ENCODE results near the gene DCDC2. TPM values are rescaled to one million over a fixed set of nuclear protein-coding genes. Genes with fewer than 3 reads are reported as not detected.

Gene DCDC2
- not detected in 2 replicates for polyA plus RNA-seq (2011; rRNA removed)
- not detected in 2 replicates for polyA minus RNA-seq (2011; rRNA and poly(A)+ RNA removed)

DNA sequence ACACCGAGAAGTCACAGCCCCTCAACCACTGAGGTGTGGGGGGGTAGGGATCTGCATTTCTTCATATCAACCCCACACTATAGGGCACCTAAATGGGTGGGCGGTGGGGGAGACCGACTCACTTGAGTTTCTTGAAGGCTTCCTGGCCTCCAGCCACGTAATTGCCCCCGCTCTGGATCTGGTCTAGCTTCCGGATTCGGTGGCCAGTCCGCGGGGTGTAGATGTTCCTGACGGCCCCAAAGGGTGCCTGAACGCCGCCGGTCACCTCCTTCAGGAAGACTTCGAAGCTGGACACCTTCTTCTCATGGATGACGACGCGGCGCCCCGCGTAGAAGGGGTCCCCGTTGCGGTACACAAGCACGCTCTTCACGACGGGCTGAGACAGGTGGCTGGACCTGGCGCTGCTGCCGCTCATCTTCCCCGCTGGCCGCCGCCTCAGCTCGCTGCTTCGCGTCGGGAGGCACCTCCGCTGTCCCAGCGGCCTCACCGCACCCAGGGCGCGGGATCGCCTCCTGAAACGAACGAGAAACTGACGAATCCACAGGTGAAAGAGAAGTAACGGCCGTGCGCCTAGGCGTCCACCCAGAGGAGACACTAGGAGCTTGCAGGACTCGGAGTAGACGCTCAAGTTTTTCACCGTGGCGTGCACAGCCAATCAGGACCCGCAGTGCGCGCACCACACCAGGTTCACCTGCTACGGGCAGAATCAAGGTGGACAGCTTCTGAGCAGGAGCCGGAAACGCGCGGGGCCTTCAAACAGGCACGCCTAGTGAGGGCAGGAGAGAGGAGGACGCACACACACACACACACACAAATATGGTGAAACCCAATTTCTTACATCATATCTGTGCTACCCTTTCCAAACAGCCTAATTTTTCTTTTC, at the start of gene DCDC2:
TSS of gene DCDC2 (minus strand) at position 724 of the 883 bp plus-strand sequence. CDS start at position 415, 309 bp downstream.
- DNase-seq (ENCODE audit: low read depth), result no peak
- Histone ChIP-seq H3K27me3 (ENCODE audit: control insufficient read depth, insufficient read depth, low read length) (peaks cover 13% of the 10 kb centered on the region), H3K4me3 (ENCODE audit: low read depth, low read length) (no peak within 1 kb of the TSS), H3K36me3 (ENCODE audit: control insufficient read depth, insufficient read depth, low read length) (no peaks in the 10 kb centered on the region)
- POLR2A ChIA-PET, result no interaction called here
- CTCF ChIA-PET, result no interaction called here
- TF ChIP-seq, protein P1, sequence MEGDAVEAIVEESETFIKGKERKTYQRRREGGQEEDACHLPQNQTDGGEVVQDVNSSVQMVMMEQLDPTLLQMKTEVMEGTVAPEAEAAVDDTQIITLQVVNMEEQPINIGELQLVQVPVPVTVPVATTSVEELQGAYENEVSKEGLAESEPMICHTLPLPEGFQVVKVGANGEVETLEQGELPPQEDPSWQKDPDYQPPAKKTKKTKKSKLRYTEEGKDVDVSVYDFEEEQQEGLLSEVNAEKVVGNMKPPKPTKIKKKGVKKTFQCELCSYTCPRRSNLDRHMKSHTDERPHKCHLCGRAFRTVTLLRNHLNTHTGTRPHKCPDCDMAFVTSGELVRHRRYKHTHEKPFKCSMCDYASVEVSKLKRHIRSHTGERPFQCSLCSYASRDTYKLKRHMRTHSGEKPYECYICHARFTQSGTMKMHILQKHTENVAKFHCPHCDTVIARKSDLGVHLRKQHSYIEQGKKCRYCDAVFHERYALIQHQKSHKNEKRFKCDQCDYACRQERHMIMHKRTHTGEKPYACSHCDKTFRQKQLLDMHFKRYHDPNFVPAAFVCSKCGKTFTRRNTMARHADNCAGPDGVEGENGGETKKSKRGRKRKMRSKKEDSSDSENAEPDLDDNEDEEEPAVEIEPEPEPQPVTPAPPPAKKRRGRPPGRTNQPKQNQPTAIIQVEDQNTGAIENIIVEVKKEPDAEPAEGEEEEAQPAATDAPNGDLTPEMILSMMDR (IDR thresholded peaks at IDR 0.05; ENCODE audit: insufficient read depth, low read depth, low read length), result no peak

DNA sequence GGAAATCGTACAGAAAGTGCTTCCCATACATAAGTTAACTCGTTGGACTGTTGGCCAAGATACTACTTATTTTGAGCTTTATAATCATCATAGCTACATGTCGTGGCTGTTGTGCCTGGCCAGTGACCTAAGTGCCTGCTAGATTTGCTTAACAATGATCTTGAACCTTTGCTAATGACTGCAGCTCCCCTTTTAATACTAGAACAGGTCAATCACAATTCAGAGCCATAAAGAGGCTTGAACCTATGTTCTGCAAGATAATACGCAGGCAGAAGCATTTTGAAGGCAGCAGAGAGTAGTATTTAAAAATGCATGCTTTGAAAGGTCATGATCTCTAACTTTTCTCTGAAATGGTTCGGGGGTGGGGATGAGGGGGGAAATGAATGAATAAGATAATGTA, 47.4 kb upstream of the DCDC2 start:
- Histone ChIP-seq H3K36me3 (ENCODE audit: control insufficient read depth, insufficient read depth, low read length) (peaks cover 2% of the 10 kb centered on the region; the same call in 1 of the 2 replicates), H3K27me3 (ENCODE audit: control insufficient read depth, insufficient read depth, low read length) (no peaks in the 10 kb centered on the region; the same call in 1 of the 2 replicates), H3K4me3 (ENCODE audit: low read depth, low read length) (no peak overlapping the region)
- ChIA-PET POLR2A (no interaction called here), CTCF (no interaction called here)
- DNase-seq (ENCODE audit: low read depth), result no peak
- TF ChIP-seq, protein P1 (IDR thresholded peaks at IDR 0.05; ENCODE audit: insufficient read depth, low read depth, low read length), result no peak

DNA sequence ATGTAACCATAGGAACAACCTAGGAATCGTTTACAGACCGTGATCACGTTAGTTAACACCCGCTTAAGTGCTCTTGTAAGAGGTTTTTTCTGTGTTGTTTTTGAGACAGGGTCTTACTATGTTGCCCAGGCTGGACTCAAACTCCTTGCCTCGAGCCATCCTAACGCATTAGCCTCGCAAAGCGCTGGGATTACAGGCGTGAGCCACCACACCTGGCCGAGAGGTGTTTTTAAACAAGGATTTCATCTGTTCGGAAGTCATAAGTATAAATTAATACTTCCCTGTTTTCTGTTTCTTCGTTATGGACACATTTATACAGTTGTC, 45.6 kb upstream of the DCDC2 start:
- Histone ChIP-seq H3K36me3 (ENCODE audit: control insufficient read depth, insufficient read depth, low read length) (peaks cover 2% of the 10 kb centered on the region; the same call in 1 of the 2 replicates), H3K27me3 (ENCODE audit: control insufficient read depth, insufficient read depth, low read length) (no peaks in the 10 kb centered on the region; the same call in 1 of the 2 replicates), H3K4me3 (ENCODE audit: low read depth, low read length) (peak overlapping the region; percentile 68)
- CTCF ChIA-PET, result no interaction called here
- TF ChIP-seq, protein P1 (IDR thresholded peaks at IDR 0.05; ENCODE audit: insufficient read depth, low read depth, low read length), result no peak
- POLR2A ChIA-PET, result no interaction called here
- DNase-seq (ENCODE audit: low read depth), result no peak

DNA sequence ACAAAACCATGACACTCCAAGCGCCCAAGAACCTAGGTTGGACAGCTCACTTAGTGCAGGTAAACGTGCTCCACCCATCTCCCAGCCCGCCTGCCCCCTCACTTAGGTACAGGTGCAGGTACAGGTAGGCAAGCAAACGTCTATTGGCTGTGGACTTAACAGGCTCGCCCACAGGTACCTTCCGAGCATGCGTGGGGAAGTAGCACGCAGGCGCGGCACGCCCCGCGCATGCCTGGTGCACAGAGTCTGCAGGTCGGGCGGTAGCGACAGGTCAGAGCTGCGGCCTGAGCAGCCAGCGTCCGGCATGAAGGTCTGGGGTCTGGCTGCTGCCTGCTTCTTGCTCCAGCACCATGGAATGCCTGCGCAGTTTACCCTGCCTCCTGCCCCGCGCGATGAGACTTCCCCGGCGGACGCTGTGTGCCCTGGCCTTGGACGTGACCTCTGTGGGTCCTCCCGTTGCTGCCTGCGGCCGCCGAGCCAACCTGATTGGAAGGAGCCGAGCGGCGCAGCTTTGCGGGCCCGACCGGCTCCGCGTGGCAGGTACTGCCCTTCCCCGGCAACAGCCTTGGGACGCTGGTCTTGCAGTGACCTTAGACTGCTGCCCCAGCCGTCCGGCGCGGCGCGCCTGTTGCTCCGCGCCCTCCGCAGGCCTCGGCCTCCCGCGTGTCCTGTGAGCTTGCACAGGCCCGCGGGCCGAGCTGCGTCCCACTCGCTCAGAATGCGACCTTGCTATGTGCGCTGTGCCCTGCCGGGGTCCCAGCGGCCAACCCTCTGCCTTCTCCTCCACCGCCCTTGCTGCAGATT, 45.0 kb upstream of the DCDC2 start, which contains the start of gene MRS2:
TSS of gene MRS2 (plus strand) at position 240 of the 804 bp plus-strand sequence. CDS start at position 351, 111 bp downstream.
- POLR2A ChIA-PET, result no interaction called here

More for the DNA sequence above, 45.0 kb upstream of the DCDC2 start, which contains the start of gene MRS2:
- CTCF ChIA-PET, result interaction anchor here (0.7 to 0.9 kb wide), 2 partner anchors 30 to 169 kb away, joined by 3 read pairs; no protein-coding TSS in a partner anchor
- peak; percentile 31 for DNase-seq (ENCODE audit: low read depth)
- Histone ChIP-seq H3K27me3 (ENCODE audit: control insufficient read depth, insufficient read depth, low read length) (no peaks in the 10 kb centered on the region; the same call in 1 of the 2 replicates), H3K4me3 (ENCODE audit: low read depth, low read length) (peak within 1 kb of the TSS; percentile 68), H3K36me3 (ENCODE audit: control insufficient read depth, insufficient read depth, low read length) (peaks cover 2% of the 10 kb centered on the region; the same call in 1 of the 2 replicates)
- TF ChIP-seq, protein P1 (IDR thresholded peaks at IDR 0.05; ENCODE audit: insufficient read depth, low read depth, low read length), result no peak

Data from BJ (cell line).